DMS114 treated with DMSO at 0.1 percent for 48 hours (cell line): ENCODE results near the gene GNB5.

Experiments used
- DNase-seq: peaks from one replicate; lab custom pipeline; 2025; ENCODE audit not compliant: unreplicated experiment; lab: John Stamatoyannopoulos, UW

GNB5 gene

GRCh38 chr15:52207191-52207590 lies 16.0 kb upstream of the GNB5 start:
- DNase-seq = no peak

GRCh38 chr15:52206446-52206845 lies 15.3 kb upstream of the GNB5 start:
- DNase-seq = no peak

GRCh38 chr15:52204657-52205056 lies 13.5 kb upstream of the GNB5 start:
- no peak for DNase-seq

GRCh38 chr15:52200831-52201365 lies 9.7 kb upstream of the GNB5 start:
- DNase-seq = no peak

GRCh38 chr15:52199271-52199670 lies 8.1 kb upstream of the GNB5 start:
- no peak for DNase-seq

- no peak for DNase-seq
These were observed 5.7 kb upstream of the GNB5 start for GRCh38 chr15:52196891-52197290.

GRCh38 chr15:52193791-52194190 lies 2.6 kb upstream of the GNB5 start:
- no peak for DNase-seq

GRCh38 chr15:52193321-52193720 lies 2.1 kb upstream of the GNB5 start:
- DNase-seq = no peak

- no peak for DNase-seq
These were observed 4.3 kb downstream of the GNB5 start for GRCh38 chr15:52186651-52187486.

- no peak for DNase-seq
These were observed 6.0 kb downstream of the GNB5 start for GRCh38 chr15:52185151-52185561.

- no peak for DNase-seq
These were observed 6.5 kb downstream of the GNB5 start for GRCh38 chr15:52184721-52185120.

- no peak for DNase-seq
These were observed 7.5 kb downstream of the GNB5 start for GRCh38 chr15:52183562-52184173.

GRCh38 chr15:52181938-52182780 lies 9.0 kb downstream of the GNB5 start:
- DNase-seq = no peak

- DNase-seq = no peak
These were observed 10.2 kb downstream of the GNB5 start for GRCh38 chr15:52180851-52181450.

GRCh38 chr15:52180196-52180835 lies 10.9 kb downstream of the GNB5 start:
- DNase-seq = no peak

GRCh38 chr15:52179278-52180195 lies 11.7 kb downstream of the GNB5 start:
- peak; percentile 62 for DNase-seq

- no peak for DNase-seq
These were observed 12.4 kb downstream of the GNB5 start for GRCh38 chr15:52178765-52179164.

GRCh38 chr15:52172869-52173268 lies 18.3 kb downstream of the GNB5 start:
- DNase-seq = no peak

GRCh38 chr15:52171807-52172206 lies 19.4 kb downstream of the GNB5 start:
- no peak for DNase-seq
